Measurements from ENCODE around the gene SFXN5.

The SFXN5 gene

DNA sequence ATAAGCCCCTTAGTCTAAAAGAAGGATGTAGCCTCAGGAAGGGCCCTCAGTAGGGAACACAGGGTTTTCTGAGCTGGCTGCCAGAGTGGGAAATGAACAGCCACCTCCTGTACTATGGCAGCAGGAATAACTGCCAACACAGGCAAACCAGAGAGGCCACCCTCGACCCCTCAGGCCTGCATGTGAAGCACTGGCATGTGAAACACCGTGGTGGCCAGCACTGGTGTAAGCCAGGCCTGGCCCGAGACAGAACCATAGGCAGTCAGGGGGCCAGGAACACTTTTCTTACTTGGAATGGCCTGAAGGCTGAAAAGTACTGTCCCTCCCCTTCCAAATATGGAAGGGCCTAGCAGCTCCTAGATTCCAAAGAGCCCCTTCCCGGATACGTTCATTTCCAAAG, 28.2 kb downstream of the SFXN5 start:
- DNase-seq, result no peak

DNA sequence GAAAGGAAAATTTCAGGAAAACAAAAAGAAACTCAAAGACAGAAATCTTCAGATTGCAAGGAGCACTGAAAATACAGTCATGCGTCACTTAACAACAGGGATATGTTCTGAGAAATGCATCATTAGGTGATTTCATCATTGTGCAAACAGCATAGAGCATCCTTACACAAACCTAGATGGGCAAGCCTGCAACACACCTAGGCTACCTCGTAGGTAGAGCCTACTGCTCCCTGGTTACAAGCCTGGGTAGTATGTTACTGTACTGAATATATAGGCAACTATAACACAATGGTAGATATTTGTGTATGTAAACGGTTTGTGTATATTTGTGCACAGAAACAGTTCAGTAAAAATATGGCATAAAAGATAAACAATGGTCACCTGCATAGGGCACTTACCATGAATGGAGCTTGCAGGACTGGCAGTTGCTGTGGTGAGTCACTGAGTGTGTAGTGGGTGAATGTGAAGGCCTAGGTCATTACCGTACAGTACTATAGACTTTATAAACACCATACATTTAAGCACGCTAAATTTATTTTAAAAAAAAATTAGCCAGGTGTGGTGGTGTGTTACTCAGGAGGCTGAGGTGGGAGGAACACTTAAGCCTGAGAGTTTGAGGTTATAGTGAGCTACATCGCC, 33.4 kb downstream of the SFXN5 start:
- no peak for DNase-seq

DNA sequence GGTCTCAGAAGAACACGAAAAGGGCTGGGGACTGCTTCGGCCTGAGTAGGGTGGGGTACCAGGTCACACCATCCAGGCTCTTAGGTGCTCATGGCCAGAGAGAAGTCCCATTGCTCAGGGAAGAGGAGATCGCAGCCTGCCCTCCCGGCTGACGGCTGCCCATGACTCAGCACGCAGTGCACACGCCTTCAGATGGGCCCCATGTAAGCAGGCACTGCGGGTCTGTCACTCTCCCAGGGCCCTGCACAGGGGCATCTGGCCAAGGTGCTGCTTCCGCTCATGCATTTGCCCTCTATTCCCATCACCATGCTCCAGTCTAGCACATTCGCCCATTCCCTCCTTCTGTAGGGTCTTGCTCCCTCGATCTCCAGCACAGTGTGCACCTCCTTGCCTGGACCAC, 34.7 kb downstream of the SFXN5 start:
- DNase-seq, result no peak

DNA sequence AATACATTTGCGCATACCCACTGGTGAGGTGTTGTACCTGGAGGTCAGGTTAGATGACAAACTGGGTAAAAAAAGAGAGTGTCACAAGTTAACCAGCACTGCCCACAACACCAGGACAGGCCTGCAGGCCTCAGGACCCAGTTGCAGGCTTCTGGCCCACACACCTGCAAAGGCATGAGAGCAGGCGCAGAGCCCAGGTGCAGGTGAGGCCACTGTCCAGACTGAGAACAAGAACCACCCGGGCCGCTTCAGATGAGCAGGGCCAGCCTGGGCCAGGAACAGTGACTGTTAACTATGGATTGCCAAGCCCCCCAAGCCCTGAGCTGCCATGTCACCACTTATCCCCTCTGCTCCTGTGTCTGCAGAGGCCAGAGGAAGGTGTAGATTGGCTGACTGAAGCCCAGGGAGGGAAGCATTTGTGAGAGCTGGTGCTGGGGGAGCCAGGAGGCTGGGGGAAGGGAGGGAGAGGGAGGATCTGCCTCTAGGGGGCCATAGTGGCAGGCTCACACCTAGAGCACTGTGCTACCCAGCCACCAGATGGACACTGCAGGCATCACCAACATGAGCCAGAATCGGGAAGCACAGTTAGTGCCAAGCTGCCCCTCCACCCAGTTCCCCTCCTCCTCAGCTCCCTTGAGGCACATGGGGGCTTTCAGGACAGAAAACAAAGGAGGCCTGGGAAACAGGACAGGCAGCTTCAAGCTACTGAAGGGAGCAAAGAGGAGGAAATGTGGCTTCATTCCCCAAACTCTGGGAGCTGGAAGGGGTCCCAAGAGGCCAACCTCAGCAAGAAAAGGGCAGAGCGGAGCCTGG, 35.4 kb downstream of the SFXN5 start:
- no peak for DNase-seq

DNA sequence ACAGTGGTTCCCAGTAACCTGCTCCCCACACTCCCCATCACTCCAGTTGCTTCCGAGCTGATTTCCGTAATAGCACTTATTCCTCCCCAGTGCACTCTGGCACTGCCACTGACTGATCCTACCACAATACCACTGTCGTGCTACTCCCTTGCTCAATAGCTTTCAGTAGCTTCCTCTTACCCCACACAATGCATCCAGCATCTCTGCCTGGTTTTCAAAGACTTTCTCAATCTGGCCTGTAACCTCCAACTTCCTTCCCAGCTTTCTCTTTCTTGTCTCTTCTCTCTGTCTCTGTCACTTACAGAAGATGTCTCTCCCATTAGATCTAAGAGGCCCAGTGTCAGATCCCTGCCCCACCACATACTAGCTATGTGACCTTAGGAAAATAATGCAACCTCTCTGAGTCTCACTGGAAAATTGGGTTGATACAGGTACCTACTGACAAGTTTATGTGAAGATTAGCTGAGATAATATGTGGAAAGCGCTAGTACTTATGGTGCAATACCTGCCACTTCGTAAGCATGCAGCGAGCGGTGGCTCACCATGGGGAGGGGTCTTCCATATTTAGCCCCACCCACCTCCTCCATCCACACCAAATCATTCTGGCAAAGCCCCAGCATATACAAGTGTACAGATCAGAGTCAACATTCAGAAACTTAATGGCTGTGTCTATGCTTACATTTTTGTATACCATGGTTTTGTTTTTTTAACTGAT, 36.7 kb downstream of the SFXN5 start:
- no peak for DNase-seq

DNA sequence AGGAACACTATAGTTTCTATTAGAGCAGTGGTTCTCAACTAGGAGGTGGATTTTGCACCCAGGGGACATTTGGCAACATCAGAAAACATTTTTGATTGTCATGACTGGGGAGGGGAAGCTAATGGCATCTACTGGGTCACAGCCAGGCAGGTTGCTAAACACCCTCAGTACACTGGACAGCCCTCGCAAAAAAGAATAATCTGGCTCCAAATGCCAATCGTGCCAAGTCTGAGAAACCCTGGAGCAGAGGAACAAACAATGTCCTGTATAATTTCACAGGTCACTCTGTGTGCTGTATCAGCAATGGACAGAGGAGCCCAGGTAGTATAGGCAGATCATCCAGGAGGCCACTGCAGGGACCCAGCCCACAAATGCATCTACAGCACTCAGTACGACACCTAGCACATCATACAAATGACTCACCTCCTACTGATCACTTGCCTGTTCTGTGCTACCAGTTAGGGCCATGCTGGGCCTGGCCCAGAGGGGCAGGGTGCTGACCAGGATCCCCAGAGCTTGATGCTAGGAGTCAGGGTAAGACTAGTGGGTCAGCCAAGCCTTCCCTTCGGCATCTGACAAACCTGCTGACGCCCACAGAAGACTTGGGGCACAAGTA, 37.6 kb downstream of the SFXN5 start:
- DNase-seq, result no peak

DNA sequence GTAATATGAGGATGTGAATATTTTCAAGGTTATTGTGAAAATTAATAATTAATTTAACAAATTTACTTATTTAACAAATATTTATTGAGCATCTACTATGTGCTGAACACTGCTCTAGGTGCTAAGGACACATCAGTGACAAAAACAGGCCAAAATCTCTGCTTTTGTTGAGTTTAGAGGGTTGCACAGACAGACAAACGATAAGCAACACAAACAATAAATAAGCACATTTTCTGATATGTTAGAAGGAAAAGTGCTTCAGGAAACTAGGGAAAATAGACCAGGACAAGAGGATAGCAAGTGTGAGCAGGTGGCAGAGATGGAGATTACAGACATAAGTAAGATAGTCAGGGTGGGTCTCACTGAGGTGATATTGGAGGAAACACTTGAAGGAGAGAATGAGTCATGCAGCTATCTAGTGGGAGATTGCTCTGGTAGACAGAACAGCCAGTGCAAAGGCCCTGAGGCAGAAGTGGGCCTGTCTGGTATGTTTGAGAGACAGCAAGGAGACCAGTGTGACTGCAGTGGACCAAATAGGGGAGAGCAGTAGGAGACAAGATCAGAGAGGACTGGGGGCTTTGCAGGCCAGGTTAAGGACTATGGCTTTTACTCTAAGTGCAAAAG, 38.3 kb downstream of the SFXN5 start:
- peak; percentile 18 for DNase-seq

DNA sequence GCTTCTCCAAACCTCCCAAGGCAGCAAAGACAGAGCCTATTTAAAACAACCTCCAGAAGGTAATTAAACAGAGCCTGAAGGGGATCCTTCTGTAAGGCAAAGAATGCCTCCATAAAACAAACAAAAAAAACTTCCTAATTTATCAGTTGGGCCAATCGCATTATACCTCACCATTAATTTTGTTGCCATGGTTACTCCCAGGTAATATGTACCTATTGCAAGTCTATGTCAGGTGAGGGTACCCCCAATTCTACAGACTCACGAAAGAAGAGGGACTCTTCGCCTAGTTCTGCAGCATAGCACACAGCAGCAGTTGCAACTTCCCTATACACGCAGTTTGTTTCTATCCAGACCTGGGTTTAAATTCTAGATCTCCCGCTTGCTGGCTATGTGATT, 38.8 kb downstream of the SFXN5 start:
- no peak for DNase-seq

DNA sequence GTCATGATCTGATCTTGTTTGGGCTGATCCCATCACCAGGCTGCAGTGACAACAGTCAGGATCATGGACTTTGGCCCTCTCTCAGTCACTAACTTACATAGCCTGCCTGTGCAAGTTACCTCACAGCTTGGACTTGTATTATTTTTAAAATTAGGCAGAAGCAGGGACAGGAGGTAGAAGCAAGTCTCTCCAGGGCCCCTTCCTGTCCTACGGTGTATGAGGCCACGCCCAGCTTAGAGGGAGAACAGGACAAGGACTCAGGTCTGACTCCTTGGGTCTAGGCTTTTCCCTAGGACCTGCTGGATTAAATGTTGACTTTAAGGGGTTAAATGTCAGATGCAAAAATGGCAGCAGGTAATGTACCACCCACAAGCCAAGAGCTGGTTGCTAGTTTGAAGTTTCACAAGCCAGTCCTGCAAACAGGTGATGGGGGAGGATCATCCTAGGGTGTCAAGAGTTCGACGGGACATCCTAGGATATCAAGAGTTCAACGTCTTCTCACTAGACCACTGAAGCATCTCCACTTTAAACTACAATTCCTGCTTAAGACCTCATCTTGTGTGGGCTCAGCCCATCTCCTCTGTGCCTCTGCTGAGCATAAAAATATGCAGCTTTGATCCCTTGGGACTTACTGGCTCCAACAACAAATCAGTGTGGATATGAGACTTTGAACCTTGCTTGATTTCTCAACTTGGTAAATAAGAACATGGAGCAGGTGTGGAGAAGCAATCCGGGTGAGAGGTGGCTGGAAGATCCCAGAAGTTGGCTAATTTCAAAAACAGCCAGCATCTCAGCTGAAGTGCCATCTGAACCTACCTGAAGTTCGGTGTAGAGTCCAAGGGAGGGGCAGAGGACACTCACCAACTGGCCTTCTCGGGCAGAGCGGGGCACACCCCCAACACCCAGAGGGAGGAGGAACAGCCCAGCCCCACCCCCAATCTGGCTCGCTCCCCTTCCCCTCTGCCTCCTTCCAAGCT, 39.5 kb downstream of the SFXN5 start:
- DNase-seq, result no peak

DNA sequence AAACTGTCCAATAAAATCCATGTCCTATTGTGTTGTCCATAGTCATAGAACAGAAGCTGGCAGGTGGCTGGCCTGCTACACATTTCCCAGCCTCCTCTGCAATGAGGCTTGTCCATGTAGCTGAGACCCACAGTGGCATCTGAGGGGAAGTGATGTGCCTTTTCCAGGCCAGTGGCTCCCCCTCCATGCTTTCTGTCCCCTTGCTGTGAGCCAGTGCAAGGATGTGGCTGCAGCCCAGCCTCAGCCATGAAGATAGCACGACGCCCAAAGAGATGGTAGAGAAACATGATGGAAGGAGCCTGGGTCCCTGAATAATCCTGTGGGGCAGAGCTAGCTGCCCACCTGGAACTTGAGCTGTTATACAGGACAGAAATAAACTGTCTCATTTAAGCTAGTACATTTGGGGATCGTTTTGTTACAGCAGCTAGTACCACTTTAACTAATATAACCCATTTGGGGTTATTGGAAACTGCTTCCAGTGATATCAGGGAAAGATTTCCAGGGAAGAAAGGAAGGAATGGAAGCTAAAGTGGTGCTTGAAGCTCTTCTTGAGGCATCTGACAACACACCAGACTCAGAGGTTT, 40.3 kb downstream of the SFXN5 start:
- DNase-seq, result no peak

DNA sequence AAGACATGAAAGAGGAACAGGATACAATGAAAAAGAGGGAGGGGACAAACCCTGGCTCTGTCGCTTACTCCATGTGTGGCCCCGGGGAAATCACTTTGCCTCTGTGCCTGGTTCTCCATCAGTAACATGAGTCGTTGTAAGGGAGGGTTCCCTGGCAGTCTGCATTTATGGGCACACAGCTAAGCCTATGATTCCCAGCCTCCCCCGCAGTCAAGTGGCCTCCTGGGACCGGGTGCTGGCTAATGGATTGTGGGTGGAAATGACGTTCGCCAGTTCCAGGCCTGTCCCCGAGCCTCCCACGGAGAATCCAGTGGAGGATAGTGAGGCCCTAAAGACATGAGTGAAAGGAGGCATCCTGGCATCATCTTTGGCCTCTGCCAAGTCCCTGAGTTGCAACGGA, 42.7 kb downstream of the SFXN5 start:
- DNase-seq, result no peak

DNA sequence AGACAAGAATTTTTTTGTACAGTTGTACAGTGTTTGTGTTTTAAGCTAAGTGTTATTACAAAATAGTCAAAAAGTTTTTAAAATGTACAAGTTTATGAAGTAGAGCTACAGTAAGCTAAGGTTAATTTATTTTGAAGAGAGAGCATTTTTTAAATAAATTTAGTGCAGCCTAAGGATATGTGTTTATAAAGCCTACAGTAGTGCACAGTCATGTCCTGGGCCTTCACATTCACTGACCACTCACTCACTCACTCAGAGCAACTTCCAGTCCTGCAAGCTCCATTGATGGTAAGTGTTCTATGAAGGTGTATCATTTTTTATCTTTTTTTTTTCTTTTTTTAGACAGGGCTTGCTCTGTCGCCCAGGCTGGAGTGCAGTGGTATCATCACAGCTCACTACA, 44.2 kb downstream of the SFXN5 start:
- DNase-seq, result no peak

DNA sequence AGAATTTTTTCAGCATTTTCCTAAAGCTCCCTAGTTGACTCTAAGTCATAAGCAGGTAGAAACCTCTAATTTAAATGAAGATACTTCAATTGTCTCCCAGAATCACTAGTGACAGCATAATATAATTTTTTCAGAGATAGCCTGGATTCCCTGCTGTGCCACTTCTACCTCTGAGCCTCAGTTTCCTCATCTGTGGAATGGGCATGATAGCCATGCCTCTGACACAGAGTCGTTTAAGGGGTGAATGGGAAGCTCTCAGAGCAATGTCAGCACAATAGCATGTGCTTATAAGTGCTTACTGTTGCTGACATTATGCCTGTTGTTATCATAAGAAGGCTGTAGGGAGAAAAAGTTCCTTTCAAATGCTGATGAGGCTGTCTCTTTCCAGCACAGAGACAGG, 48.0 kb downstream of the SFXN5 start:
- DNase-seq, result no peak

DNA sequence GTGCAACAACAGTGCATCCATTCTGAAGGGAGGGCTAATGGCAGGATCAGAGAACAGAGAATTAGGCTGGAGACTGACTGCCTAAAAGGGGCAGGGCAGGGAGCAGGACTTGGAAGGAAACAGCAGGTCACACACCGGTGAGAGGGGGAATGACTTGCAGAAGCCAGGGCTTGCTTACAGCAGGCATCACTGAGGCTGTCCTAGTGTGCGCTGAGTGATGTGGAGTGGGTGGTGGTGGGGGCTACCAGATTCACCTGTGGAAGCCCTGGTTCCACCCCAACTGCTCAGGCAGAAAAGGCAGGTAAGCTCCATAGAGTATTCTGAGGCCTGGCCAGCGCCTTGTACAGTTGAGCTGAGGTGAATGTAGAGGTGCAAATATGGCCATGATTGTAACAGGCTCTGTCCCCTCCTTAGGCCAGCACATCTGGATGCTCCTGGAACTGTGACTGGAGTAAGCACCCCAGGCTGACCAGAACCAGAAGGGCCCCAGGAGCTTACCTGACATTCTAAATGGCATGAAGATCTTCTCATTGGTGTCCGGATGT, 49.4 kb downstream of the SFXN5 start:
- no peak for DNase-seq

DNA sequence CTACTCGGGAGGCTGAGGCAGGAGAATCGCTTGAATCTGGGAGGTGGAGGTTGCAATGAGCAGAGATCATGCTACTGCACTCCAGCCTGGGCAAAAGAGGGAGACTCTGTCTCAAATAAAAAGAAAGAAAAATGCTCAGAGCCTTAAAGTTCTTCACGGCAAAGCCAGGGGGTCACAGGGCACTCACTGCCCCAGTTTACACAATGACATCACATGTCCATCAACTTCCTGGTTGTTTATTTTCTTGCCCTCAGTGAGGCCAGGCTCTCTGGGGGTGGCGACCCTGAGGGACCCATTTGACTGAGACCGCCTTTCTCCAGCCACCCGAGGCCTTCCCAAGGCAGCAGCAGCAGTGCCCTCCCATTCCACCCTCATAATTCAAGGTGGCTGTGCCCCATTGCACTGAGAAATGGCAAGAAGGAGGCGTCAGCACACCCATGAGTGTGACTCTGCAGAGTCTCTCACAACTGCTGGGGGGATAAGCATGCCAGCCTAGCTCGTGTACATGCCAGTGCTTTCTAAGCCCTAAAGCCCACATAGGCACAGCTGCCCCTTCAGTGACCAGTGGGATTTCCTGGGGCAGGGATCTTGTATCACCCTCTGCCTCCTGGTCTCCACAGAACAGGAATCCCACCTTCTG, 50.0 kb downstream of the SFXN5 start:
- no peak for DNase-seq

DNA sequence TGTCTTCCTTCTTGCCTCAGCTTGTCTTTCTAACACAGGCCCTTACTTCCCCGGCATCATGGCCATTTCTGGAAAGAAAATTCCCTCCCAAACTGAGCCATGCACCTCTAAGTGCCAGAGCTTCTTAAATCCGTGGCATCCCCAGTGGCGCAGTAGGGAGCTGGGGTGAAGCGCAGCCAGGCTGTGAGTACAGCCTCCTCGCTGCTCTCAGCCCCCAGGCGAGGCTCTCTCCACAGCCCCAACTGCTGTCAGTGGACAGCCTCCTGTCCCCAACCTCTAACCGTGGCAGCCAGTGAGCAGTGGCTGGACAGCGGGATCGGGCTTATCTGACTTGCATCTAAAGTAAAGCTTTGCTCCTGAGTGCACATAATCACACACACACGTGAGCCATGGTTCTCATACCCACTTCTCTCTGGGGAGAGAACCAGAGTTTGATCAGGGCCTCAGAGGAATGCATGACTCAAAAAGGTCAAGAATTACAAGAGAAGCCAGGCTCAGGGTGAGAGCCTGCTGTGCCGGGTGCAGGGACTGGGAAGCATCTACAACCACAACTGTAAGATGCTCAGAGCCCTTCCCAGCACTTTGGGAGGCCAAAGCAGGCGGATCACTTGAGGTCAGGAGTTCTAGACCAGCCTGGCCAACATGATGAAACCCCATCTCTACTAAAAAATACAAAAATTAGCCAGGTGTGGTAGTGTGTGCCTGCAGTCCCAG, 50.7 kb downstream of the SFXN5 start:
- DNase-seq, result peak; percentile 91

DNA sequence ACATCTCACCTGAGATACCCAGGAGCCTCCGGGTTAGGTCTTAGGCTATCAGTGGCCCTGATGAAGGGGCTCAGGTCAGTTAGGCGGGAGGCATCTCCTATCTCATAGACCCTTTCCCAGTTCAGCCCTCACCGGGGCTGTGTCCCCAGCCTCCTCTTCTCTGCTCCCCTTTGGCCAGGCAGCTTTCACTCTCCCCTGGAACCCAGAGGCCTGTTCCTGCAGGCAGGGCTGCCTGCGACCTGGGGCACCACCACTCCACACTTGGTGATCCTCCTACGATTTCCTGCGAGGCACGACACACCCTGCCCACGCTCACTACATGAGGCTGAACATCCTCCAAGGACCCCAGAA, 51.2 kb downstream of the SFXN5 start:
- no peak for DNase-seq

DNA sequence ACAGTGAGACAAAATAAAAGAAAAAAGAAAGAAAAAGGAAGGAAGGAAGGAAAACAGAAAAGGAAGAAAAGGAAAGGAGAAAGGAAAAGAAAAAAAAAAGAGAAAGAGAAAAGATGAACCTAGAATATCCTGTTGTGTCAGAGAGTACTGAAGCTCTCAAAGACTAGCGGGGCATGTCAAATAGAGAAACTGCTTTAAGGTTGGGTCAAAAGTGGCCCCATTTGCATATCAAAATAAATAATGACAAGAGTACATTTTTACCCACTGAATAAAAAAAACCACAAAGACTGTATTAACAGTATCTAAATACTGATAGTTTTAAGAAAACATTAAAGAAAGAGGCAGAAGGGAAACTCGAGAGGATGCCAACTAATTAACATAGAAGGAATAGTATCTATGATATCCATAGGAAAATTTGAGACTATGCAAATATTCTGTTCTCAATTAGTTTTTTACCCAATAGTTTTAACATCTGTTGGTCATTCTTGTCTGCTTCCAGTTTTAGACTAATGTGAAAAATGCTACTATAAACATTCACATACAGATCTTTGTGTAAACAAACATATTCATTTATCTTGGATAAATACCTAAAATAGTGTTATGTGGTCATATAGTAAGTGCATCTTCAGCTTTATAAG, 53.2 kb downstream of the SFXN5 start:
- peak; percentile 32 for DNase-seq

DNA sequence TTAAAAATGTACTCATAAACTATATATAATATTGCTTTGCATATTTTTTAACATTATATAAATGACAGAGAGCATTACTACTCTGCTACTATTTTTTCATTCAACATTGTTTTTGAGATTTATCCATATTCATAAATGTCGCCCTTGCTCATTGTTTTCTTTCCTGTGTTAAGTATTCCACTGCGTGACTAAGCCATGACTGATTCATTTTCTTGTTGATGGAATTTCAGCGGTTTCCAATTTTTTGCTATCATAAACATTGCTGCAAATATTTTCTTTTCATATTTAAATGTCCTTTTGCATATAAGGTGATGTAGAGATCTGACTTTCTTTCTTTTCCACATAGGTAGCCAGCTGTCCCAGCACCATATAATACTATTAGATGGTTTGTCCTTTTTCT, 57.6 kb downstream of the SFXN5 start:
- peak; percentile 62 for DNase-seq

All from EL (cell line).